Measurements from ENCODE around the gene ABCA5.
"Not testable (repeated sequence)": the region's sequence is repeated elsewhere in the genome, so short reads cannot be mapped to it uniquely, and the experiment has no call there.

ABCA5 gene

GRCh38 chr17:69326377-69327059 lies 415 bp downstream of the ABCA5 start:
- peak in 1 of 2 experiments; percentile 8 for DNase-seq

- no peak for DNase-seq
Observed at GRCh38 chr17:69325518-69326376, 1.2 kb downstream of the ABCA5 start.

DNA sequence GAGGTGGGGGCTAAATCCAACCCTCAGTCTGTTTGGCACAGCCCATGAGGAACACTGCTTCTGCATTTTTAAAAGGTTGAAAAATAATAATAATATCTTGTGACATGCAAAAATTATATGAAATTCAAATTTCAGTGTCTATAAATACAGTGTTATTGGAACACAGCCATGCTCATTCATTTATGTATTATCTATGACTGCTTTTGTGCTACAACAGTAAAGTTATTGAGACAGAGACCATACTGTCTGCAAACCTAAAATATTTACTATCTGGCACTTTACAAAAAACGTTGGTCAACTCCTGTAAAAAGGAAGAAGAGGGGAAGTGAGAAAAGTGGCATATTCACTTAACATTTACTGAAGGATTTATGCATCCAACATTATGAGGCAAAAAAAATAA lies 3.1 kb downstream of the ABCA5 start:
- DNase-seq = no peak

- no peak for DNase-seq
Observed at GRCh38 chr17:69320908-69321238, 6.1 kb downstream of the ABCA5 start.

DNA sequence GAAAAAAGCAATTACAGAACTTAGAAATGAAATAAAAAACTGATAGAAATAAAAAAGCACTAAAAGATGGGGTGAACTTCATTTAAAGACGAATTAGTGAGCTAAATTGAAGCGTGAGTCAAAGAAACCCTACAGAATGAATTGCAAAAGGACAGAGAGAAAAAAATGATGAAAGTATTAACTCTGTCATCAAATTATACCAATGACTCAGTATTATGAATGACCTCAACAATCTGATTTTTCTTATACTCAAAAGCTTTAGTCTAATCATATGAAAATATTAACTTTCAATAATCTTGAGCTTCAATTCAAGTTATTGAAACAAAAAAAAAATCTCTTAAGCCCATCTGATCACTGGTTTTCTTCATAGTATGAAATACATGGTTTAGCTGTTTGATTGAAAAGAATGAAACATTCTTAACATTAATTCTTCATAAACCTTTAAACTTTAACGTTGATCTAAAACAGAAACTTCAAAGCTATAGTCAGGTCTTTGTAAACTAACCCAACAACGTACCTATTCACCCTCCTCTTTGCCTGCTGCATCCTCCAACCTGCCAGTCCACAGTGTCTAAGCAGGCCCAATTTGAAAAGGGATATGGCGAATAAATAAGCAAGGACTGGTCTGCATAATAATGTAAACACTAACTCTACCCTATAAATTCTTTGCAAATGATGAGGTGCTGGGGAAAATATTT lies 6.6 kb downstream of the ABCA5 start:
- DNase-seq = no peak

DNA sequence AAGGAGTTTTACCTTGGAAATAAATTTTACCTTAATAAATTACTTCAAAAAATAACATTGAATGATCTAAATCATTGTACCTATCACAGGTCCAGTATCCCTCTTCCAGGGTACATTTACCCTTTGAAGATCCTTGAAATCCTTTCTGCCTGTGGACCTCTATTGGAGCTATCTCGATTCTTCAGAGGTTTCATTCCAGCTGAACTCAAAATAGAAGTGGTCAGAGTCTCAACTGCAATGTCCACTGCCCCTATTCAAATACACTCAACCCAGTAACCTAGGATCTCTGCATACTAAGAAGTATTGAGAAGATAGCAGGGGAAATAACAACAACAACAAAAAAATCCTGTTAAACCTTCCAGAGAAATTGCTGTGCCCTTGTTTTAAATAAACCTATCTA lies 9.3 kb downstream of the ABCA5 start:
- DNase-seq = no peak

DNA sequence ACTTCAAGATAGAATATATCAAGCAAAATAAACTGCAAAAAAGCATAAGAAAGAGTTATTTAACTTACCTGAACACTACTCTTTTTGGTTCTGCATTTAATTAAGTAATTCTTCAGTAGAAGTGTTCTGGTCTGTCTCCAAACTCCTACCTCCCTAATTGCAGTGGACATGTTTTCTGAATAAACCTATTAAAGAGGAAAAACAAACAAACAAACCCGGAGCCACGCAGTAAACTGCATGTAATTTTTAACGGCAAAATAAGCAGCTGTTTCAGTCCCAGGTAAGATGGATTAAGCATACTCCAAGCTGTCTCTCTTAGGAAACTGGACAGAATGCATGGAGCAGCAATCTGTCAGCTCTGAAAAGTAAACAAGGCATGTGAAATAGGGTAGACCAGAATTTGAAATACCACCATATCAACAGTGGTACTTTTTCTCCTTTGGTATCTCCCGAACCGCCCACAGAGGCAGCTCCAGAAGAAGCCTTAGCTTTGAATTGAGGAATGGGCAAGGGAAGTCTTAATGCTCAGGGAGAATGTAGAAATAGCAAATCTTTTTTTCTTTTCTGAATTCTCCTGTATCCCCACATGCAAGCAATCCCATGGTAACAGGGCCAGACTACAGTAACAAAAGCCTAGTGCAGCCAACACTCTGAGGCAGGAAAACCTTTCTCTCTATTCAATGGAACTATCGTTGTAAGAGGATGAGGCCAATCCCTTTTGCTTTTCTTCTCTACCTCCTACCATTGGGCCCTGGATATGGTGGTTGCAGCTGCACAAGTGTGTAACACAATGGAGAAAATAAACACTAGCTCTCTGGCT lies 12.5 kb downstream of the ABCA5 start:
- no peak for DNase-seq

- no peak for DNase-seq
Observed at GRCh38 chr17:69305177-69305576, 21.8 kb downstream of the ABCA5 start.

DNA sequence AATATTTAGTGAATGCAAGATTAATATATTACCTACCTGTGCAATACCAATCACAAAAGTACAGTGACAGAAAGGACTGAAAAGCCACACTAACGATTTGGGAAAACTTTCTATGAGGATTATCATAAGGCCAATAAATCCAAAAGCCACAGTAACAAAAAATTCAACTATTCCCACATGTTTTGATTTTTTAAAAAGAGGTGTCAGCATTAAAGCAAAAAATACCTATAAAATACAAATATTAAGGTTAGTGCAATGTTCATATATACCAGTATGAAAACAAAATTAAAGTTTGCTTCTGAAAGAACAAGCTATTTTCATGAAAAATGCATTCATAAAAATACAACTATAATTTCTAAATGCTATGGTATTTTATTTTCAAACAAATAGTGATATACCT lies 24.3 kb downstream of the ABCA5 start:
- no peak for DNase-seq

GRCh38 chr17:69300222-69300621 lies 26.7 kb downstream of the ABCA5 start:
- DNase-seq = no peak

DNA sequence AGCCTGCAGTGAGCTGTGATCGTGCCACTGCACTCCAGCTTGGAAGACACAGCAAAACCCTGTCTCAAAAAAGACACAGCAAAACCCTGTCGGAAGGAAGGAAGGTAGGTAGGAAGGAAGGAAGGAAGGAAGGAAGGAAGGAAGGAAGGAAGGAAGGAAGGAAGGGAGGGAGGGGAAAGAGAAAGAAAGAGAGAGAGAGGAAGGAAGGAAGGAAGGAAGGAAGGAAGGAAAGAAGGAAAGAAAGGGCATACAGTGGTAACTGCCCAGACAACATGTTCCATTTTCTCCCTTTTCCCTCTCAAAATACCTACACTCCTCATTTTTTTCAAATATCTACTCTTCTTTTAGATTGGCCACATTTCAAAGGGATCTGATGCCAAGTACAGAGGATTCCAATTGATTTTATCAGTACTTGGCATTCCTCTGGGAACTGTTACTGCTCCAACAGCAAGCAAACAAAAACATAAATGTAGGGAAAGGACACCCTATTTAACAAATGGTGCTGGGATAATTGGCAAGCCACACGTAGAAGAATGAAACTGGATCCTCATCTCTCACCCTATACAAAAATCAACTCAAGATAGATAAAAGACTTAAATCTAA lies 28.7 kb downstream of the ABCA5 start:
- not testable (repeated sequence) for DNase-seq

DNA sequence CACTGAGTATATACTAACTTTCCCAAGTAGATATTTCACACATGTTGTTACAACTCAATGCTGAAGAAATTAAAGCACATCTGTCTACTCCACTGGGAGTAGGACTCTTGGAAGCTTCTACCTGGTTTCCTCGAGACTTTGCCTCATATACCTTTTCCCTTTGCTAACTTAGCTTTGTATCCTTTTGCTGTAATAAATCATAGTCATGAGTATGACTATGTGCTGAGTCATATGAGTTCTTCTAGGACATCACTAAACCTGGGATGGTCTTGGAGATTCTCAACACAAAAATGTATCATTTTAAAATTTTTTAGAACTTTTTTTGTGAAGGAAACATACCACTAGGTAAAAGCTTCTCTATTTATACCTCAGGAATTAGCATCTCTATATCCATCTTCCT lies 39.8 kb downstream of the ABCA5 start:
- no peak for DNase-seq

DNA sequence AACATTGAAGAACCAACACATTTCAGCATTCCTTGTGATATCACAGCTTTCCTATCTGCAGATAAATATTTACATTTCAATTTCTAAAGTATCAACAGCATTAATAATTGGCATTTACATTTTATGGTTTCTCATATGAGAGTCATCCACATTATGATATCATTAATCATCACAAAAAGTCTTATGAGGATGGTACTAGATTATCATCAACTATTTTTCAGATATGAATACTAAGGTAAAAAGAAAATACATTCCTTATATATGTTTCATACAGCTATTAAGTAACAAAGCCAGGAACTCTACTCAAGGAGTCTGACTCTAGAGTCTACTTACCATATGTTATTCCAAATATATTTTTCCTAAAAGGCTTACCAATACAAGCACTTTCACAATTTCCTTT lies 40.7 kb downstream of the ABCA5 start:
- DNase-seq = no peak

DNA sequence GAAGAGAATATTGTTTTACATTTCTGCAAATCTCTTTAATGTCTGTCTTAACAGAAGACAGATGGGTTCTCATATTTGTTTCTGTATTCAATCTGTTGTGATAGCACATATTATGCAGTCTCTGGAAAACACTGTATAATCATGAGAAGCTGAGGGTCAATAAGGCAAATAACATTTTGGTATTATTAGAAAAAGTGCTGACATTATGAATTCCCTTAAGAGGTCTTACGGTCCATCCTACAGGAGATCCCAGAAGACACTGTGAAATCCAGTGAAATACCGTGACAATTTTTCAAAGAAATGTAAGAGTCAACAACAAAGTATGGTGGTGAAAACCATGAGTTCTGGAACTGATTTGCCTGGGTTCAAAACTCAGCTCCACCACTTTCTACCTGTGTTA lies 42.3 kb downstream of the ABCA5 start:
- DNase-seq = no peak

DNA sequence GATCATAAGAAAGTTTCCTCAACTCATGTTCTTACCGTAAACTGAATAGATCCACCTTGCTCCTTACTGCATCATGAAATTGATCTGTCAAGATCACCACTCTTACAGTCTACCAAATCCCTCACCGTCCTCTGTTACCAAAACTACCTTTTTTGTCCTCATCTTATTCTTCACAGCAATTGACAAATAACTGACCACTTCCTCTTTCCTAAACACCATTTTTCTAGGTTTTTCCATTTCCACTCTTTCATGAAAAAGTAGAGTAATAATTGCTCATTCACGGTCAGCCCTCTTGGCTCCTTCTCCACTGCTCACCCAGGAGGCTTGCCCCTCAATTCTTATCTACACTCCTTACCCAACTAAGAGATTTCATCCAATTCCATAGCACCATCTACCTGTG lies 44.9 kb downstream of the ABCA5 start:
- DNase-seq = no peak

DNA sequence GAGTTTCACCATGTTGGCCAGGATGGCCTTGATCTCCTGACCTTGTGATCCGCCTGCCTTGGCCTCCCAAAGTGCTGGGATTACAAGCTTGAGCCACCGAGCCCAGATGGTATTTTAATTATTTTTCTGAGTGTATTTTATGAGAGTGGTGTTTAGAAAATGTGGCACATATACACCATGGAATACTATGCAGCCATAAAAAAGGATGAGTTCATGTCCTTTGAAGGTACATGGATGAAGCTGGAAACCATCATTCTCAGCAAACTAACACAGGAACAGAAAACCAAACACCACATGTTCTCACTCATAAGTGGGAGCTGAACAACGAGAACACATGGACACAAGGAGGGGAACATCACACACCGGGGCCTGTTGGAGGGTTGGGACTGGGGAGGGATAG lies 50.7 kb downstream of the ABCA5 start:
- not testable (repeated sequence) for DNase-seq

DNA sequence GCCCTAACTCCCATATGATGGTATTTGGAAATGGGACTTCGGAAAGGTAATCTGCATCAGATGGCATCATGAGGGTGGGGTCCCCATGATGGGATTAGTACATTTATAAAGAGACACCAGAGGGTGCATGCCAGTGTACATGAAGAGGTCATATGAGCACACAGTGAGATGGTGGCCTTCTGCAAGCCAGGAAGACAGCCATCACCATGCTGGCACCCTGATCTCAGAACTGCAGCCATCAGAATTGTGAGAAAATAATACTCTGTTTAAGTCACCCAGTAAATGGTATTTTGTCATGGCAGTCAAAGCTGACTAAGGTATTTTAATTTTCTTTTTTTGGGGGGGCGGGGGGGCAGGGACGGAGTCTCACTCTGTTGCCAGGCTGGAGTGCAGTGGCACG lies 51.2 kb downstream of the ABCA5 start:
- DNase-seq = no peak

DNA sequence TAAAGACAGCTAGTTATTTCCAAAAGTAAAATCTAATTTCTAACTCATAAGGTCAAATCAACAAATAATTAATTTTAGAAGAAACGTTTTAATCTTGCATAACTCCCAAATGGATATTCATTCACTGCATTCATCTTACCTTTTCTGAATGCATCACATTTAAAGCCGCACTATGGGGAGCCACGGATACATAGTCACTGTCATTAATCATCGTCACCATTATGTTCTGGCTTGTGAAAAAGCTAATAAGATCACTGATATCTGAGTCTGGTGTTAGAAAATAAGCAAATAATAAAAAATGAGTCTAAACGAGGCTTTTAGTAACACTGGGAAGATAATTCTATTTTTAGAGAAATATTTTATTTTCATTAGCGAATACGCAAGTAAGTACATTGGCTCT lies 55.9 kb downstream of the ABCA5 start:
- DNase-seq = no peak

DNA sequence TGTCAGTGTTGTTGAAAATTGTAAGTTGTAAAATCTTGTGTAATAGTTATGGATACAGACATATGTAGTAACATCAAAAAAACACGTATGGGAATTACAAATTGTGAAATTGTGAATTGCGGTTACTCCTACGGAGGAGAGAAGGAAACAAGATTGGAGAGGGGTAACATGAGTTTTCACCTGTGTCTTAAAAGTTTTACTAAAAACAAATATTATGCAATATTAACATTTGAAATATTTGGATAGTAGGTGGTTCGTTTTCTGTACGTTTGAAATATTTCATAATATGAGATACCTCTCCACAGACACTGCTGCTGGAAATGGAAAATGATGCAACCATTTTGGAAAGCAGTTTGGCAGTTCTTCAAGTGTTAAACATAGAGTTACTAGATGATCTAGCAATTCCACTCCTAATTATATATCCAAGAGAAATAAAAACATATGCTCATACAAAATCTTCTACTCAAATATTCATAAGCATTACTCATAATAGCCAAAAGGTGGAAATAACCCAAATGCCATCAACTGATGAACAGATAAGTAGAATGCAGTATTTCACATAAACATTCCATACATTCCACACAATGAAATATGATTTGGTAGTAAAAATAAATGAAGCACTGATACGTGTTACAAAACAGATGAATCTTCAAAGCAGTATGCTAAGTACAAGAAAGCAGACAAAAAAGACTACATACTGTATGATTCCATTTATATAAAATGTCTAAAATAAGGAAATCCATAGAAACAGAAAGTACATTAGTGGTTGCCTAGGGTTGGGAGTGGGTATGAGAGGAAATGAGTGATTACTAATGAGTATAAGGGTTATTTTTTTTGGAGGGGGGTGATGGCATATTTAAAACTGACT lies 57.6 kb downstream of the ABCA5 start:
- DNase-seq = no peak

DNA sequence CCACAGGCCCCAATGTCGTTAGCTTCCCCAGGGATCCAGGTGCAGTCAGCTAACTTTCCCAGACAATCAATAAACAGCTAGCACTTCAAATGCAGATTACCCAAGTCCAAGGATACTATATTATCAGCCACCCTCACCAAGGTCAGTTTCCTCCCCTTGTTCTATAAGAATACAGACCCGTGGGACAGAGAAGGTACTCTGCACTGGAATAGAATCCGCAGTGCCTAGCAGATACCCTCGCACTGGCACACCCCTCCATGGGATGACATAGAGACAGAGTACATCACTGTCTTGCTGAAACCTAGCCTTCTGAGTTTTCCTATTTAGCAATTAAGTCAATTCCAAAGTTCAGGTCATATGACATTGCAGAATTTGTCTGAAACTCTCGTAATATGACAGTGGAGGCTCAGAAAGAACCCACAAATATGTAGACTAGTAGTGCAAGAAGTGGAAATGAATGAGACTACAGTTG lies 58.4 kb downstream of the ABCA5 start:
- DNase-seq = no peak

DNA sequence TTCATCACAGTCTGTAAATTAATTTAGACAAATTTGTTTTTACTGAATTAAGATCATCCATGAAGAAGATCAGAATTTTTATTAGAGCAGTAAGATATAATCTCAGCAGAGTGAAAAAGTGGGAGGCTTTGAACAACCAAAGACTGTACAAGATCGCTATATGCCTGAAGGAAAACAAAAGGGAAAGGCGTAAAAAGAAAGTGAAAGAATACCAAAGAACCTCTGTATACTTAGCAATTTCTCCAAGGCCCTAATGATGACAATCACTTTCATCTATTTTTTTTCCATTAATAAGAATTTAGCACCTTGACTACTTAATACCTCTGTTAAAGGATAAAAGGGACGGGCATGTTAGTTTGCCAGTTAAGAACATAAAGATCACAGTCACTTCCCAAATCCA lies 59.7 kb downstream of the ABCA5 start:
- DNase-seq = no peak

DNA sequence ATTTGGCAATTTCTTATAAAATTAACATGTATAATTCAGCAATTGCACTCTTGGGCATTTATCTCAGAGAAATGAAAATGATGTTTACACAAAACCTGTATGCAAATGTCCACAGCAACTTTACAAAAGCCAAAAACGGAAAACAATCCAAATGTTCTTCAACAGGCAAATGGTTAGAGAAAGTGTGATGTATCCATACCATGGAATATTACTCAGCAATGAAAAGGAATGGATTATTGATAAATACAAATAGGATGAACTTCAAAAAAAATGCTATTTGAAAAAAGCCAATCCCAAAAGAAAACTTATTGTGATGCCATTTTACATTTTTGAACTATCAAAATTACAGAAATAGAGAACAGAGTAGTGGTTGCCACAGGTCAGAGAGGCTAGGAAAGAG lies 61.1 kb downstream of the ABCA5 start:
- DNase-seq = no peak

Measured in NCI-H187 (cell line).